RWPE1 (cell line): Measurements from ENCODE around the gene C9.
"Not testable (repeated sequence)": the region's sequence is repeated elsewhere in the genome, so short reads cannot be mapped to it uniquely, and the experiment has no call there.

Experiments
- CTCF ChIA-PET: fragments of 350-600 bp; sonication (Branson Sonifier 250); formaldehyde crosslinking; extraction: SDS; loops from one replicate; lab custom pipeline; 2021; lab: Yijun Ruan, JAX
- POLR2A ChIA-PET: fragments of 400-600 bp; formaldehyde crosslinking; extraction: SDS; loops from one replicate; lab custom pipeline; 2020; ENCODE audit warnings: antibody characterized with exemption; ENCODE audit not compliant: low non-redundant PET; lab: Yijun Ruan, JAX
- DNase-seq: peaks from one replicate; pipeline ENCODE4 v3.0.0; 2012; ENCODE audit warnings: low spot score
- H3K27ac ChIP-seq: fragments of 450-650 bp; 2 replicates; pipeline ENCODE4 v1.5.1; 2017
- CTCF ChIP-seq: fragments of 450-650 bp; conservative IDR thresholded peaks from 2 replicates; pipeline ENCODE4 v1.5.1; 2017; ENCODE audit warnings: low read depth, mild to moderate bottlenecking

The C9 gene

GRCh38 chr5:39349484-39349883 is 14.8 kb downstream of the C9 start:
- POLR2A ChIA-PET: no interaction called here
- DNase-seq: no peak
- no peak overlapping the region for H3K27ac ChIP-seq
- CTCF ChIA-PET: no interaction called here
- no peak for TF ChIP-seq CTCF

- no peak for DNase-seq
- POLR2A ChIA-PET: no interaction called here
- TF ChIP-seq CTCF: no peak
- CTCF ChIA-PET: no interaction called here
- no peak overlapping the region for H3K27ac ChIP-seq
Measured at GRCh38 chr5:39342460-39342859, 21.8 kb downstream of the C9 start.

- ChIA-PET CTCF (no interaction called here), POLR2A (no interaction called here)
- TF ChIP-seq CTCF: no peak
- no peak overlapping the region for H3K27ac ChIP-seq
- DNase-seq: no peak
Measured at GRCh38 chr5:39341896-39342295, 22.4 kb downstream of the C9 start.

- ChIA-PET POLR2A (no interaction called here), CTCF (interaction anchor here (1.2 kb wide), 1 partner anchor 123 kb away, joined by 3 read pairs; no protein-coding TSS in a partner anchor)
- DNase-seq: no peak
- TF ChIP-seq CTCF: no peak
- H3K27ac ChIP-seq: no peak overlapping the region
Measured at GRCh38 chr5:39340506-39340905, 23.8 kb downstream of the C9 start.

GRCh38 chr5:39337252-39337915 is 26.9 kb downstream of the C9 start:
- TF ChIP-seq CTCF: no peak

GRCh38 chr5:39334296-39334695 is 30.0 kb downstream of the C9 start:
- POLR2A ChIA-PET, H3K27ac ChIP-seq, CTCF ChIA-PET, DNase-seq: not testable (repeated sequence)

More at GRCh38 chr5:39337252-39337915, 26.9 kb downstream of the C9 start:
- ChIA-PET POLR2A (no interaction called here), CTCF (no interaction called here)
- no peak for DNase-seq
- no peak overlapping the region for H3K27ac ChIP-seq

- no peak for DNase-seq
- H3K27ac ChIP-seq: no peak overlapping the region
- no peak for TF ChIP-seq CTCF
- ChIA-PET CTCF (no interaction called here), POLR2A (no interaction called here)
Measured at GRCh38 chr5:39333104-39333503, 31.2 kb downstream of the C9 start.
